K562 (cell line): ENCODE data around the gene DNAH3. TPM values are rescaled to one million over a fixed set of nuclear protein-coding genes. Genes with fewer than 3 reads are reported as not detected.

ENCODE experiments used
- ARID2 ChIP-seq: fragments of 450-650 bp; IDR thresholded peaks from 2 replicates; pipeline ENCODE4 v1.6.1; 2017; ENCODE audit warnings: antibody characterized with exemption, mild to moderate bottlenecking
- CHD2 ChIP-seq: IDR thresholded peaks from 2 replicates; pipeline ENCODE4 v1.6.1; 2011; ENCODE audit warnings: low read depth, low read length
- ELF4 ChIP-seq: fragments of 450-650 bp; formaldehyde crosslinking; IDR thresholded peaks from 2 replicates; pipeline ENCODE4 v1.4.0; 2022; ENCODE audit warnings: missing genetic modification characterization
- FIP1L1 ChIP-seq: fragments of 200-400 bp; formaldehyde crosslinking; IDR thresholded peaks from 2 replicates; pipeline ENCODE4 v1.6.1; 2018; ENCODE audit warnings: mild to moderate bottlenecking, low read depth, low read length; ENCODE audit not compliant: poor library complexity, severe bottlenecking
- FOXA1 ChIP-seq: fragments of 450-650 bp; IDR thresholded peaks from 2 replicates; pipeline ENCODE4 v1.6.1; 2016; ENCODE audit warnings: mild to moderate bottlenecking, borderline replicate concordance
- FOXP1 ChIP-seq: sonication (generic); formaldehyde crosslinking; IDR thresholded peaks from 2 replicates; pipeline ENCODE4 v1.8.0; 2022; ENCODE audit warnings: mild to moderate bottlenecking, missing genetic modification reagents
- KLF10 ChIP-seq: fragments of 250-450 bp; sonication (Bioruptor Pico); IDR thresholded peaks from 2 replicates; pipeline ENCODE4 v1.6.1; 2021; ENCODE audit warnings: matching md5 sums
- NFXL1 ChIP-seq: fragments of 450-650 bp; formaldehyde crosslinking; IDR thresholded peaks from 2 replicates; pipeline ENCODE4 v1.4.0; 2021; ENCODE audit warnings: mild to moderate bottlenecking
- NR4A1 ChIP-seq, 2 experiments: fragments of 250-450 bp in 1 of 2; fragments of 450-650 bp in 1 of 2; sonication (Bioruptor Pico) in 1 of 2; IDR thresholded peaks; 2 replicates each; pipeline versions ENCODE4 v1.4.0 to v1.6.1; 2016 to 2020; ENCODE audit warnings: mild to moderate bottlenecking in 2 of 2, missing compliant biosample characterization in 1 of 2, missing genetic modification characterization in 1 of 2, moderate library complexity in 1 of 2
- PCBP2 ChIP-seq: fragments of 200-400 bp; formaldehyde crosslinking; IDR thresholded peaks from 2 replicates; pipeline ENCODE4 v1.6.1; 2018; ENCODE audit warnings: low read length, low read depth, mild to moderate bottlenecking, moderate library complexity; ENCODE audit not compliant: poor library complexity, severe bottlenecking
- PTRF ChIP-seq: fragments of 450-650 bp; IDR thresholded peaks from 2 replicates; pipeline ENCODE4 v1.6.1; 2016; ENCODE audit warnings: mild to moderate bottlenecking, missing genetic modification characterization, missing compliant biosample characterization
- RBM14 ChIP-seq: fragments of 200-400 bp; formaldehyde crosslinking; IDR thresholded peaks from 2 replicates; pipeline ENCODE4 v1.6.1; 2018; ENCODE audit warnings: low read depth, mild to moderate bottlenecking, low read length, moderate library complexity, borderline replicate concordance; ENCODE audit not compliant: insufficient read depth
- RHOXF2B ChIP-seq: fragments of 250-450 bp; sonication (Bioruptor Pico); conservative IDR thresholded peaks from 2 replicates; pipeline ENCODE4 v1.5.1; 2021
- SAP30 ChIP-seq: fragments of 200-600 bp; sonication (generic); IDR thresholded peaks from 2 replicates; pipeline ENCODE4 v1.6.1; 2012; ENCODE audit warnings: borderline replicate concordance, low read depth, mild to moderate bottlenecking, moderate library complexity, low read length, control low read depth, inconsistent platforms; ENCODE audit not compliant: insufficient read depth, poor library complexity, severe bottlenecking
- SETDB1 ChIP-seq: IDR thresholded peaks from one replicate; pipeline ENCODE4 v1.6.1; 2012; ENCODE audit warnings: low read length, control low read depth, inconsistent platforms
- TGIF2 ChIP-seq: sonication (generic); formaldehyde crosslinking; IDR thresholded peaks from 2 replicates; pipeline ENCODE4 v1.8.1; 2022; ENCODE audit warnings: mild to moderate bottlenecking, missing genetic modification reagents, moderate library complexity
- ZNF124 ChIP-seq: sonication (generic); formaldehyde crosslinking; IDR thresholded peaks from 2 replicates; pipeline ENCODE4 v1.8.1; 2022; ENCODE audit warnings: missing genetic modification reagents
- ZNF133 ChIP-seq: fragments of 250-450 bp; sonication (Bioruptor Pico); IDR thresholded peaks from 2 replicates; pipeline ENCODE4 v1.4.0; 2020; ENCODE audit warnings: mild to moderate bottlenecking
- ZNF239 ChIP-seq: fragments of 250-450 bp; sonication (Bioruptor Pico); IDR thresholded peaks from 2 replicates; pipeline ENCODE4 v1.4.0; 2020; ENCODE audit warnings: mild to moderate bottlenecking
- ZNF282 ChIP-seq: sonication (generic); formaldehyde crosslinking; IDR thresholded peaks from 2 replicates; pipeline ENCODE4 v1.8.1; 2023; ENCODE audit warnings: missing genetic modification reagents
- ZNF589 ChIP-seq: fragments of 200-800 bp; sonication (Bioruptor generic); IDR thresholded peaks from 2 replicates; pipeline ENCODE4 v1.6.1; 2016; ENCODE audit warnings: low read depth, missing genetic modification characterization, missing compliant biosample characterization
- ZNF699 ChIP-seq: fragments of 250-450 bp; sonication (Bioruptor Pico); IDR thresholded peaks from 2 replicates; pipeline ENCODE4 v1.8.0; 2021; ENCODE audit warnings: mild to moderate bottlenecking, moderate library complexity; ENCODE audit not compliant: insufficient replicate concordance
- ZNF766 ChIP-seq: fragments of 200-800 bp; sonication (Bioruptor generic); conservative IDR thresholded peaks from 2 replicates; pipeline ENCODE4 v1.6.1; 2016; ENCODE audit warnings: missing genetic modification characterization, missing compliant biosample characterization
- polyA plus RNA-seq, 8 experiments: library from polyadenylated mRNA; depleted of rRNA in 4 of 8; stranded (reverse) in 5 of 8; unstranded in 3 of 8; fragments of >200 nt; fragmentation: Nextera tagmentation in 2 of 8; fragmentation: Illumina TruSeq in 1 of 8; extraction: Ambion mirVana in 2 of 8; extraction: Trizol in 1 of 8; gene quantifications; 2 replicates each; pipeline versions ENCODE4 v1.2.1 to v1.2.3, GENCODE V29; 2011 to 2014; ENCODE audit warnings: inconsistent platforms in 1 of 8, missing spikeins in 1 of 8
- total RNA-seq, 7 experiments: library from RNA; depleted of rRNA in 6 of 7; stranded (reverse); fragments of >200 nt in 6 of 7; fragmentation: Illumina TruSeq in 2 of 7; extraction: Trizol in 2 of 7; gene quantifications; 2 replicates each; pipeline versions ENCODE4 v1.2.1 to v1.2.3, GENCODE V29; 2011 to 2021; ENCODE audit warnings: low replicate concordance in 1 of 7
- TF ChIP-seq, protein P1 (sequence below): fragments of 450-650 bp; formaldehyde crosslinking; conservative IDR thresholded peaks from 2 replicates; pipeline ENCODE4 v1.4.0; 2022; ENCODE audit warnings: mild to moderate bottlenecking, missing genetic modification characterization
- TF ChIP-seq, protein P2 (sequence below): sonication (generic); formaldehyde crosslinking; IDR thresholded peaks from 2 replicates; pipeline ENCODE4 v1.8.0; 2023; ENCODE audit warnings: mild to moderate bottlenecking, missing genetic modification reagents
- TF ChIP-seq, protein P3 (sequence below): sonication (generic); IDR thresholded peaks from 2 replicates; pipeline ENCODE4 v1.6.1; 2016

DNAH3 gene
- total and polyA plus RNA-seq, 9 of the 15 experiments (the other 6 are each of a cell fraction or from before 2014, with no cell fraction given), result 0.32 to 0.84 (median 0.44) TPM

DNA sequence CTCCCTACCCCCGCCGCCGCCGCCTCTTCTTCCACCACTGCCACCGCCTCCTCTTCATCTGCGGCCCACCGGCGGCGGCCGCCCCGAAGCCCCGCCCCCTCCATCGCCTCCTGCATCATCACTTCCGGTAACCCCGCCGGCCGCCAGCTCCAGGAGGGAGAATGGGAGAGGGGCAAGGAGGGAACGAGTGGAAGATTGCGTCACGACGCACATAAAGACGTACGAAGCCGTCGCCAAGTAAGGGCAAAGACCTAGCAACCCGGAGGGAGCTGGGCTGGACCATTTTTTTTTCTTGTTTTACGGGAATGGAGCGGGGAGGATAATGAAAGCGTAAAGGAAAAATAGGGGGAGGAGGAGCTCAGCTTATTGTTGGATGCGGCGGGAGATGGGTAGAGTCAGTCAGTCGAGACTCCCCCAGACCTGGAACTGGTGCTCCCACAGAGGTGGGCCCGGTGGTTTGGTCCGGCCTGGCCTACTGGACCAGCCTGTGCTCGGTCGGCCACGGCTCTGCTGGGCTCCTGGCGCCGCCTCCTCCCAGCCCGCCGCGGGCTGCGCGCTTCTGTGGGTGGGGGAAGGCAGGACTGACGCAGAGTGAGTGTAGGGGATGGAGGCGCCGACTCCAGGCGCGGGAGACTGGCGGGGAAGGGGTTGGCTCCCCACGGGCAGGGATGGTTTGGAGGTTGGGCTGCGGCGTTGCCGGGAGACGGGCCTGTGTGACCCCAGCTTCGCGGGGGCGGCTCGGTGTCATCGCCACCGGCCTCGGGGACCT, 250.2 kb downstream of the DNAH3 start, which contains the start of the genes DCUN1D3 and LYRM1 (continued):
- TF ChIP-seq RHOXF2B, result no peak
- no peak for TF ChIP-seq ZNF589
- no peak for TF ChIP-seq ZNF124 (CRISPR knock-in tag)
- TF ChIP-seq, protein P1, sequence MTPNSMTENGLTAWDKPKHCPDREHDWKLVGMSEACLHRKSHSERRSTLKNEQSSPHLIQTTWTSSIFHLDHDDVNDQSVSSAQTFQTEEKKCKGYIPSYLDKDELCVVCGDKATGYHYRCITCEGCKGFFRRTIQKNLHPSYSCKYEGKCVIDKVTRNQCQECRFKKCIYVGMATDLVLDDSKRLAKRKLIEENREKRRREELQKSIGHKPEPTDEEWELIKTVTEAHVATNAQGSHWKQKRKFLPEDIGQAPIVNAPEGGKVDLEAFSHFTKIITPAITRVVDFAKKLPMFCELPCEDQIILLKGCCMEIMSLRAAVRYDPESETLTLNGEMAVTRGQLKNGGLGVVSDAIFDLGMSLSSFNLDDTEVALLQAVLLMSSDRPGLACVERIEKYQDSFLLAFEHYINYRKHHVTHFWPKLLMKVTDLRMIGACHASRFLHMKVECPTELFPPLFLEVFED (CRISPR knock-in tag), result no peak; the same call in 1 of the 2 replicates
- no peak for TF ChIP-seq FIP1L1
- no peak for TF ChIP-seq SAP30
- TF ChIP-seq NR4A1 (CRISPR knock-in tag; IDR thresholded peaks at IDR 0.05), result no peak
- TF ChIP-seq NR4A1 (tag; IDR thresholded peaks at IDR 0.05), result no peak
- no peak for TF ChIP-seq SETDB1
- TF ChIP-seq, protein P2, sequence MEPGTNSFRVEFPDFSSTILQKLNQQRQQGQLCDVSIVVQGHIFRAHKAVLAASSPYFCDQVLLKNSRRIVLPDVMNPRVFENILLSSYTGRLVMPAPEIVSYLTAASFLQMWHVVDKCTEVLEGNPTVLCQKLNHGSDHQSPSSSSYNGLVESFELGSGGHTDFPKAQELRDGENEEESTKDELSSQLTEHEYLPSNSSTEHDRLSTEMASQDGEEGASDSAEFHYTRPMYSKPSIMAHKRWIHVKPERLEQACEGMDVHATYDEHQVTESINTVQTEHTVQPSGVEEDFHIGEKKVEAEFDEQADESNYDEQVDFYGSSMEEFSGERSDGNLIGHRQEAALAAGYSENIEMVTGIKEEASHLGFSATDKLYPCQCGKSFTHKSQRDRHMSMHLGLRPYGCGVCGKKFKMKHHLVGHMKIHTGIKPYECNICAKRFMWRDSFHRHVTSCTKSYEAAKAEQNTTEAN (CRISPR knock-in tag), result no peak
- TF ChIP-seq KLF10 (CRISPR knock-in tag), result no peak
- TF ChIP-seq RBM14, result no peak
- peak; percentile 35; the same call in 1 of the 2 replicates for TF ChIP-seq ZNF766 (CRISPR knock-in tag)
- 0 out of 2 replicates have a peak, but pooled peaks have one; percentile 44 for TF ChIP-seq ELF4 (CRISPR knock-in tag)
- TF ChIP-seq TGIF2, result no peak
- TF ChIP-seq ZNF239 (CRISPR knock-in tag), result no peak
- TF ChIP-seq PCBP2, result no peak
- no peak for TF ChIP-seq FOXP1 (CRISPR knock-in tag)
- TF ChIP-seq CHD2, result no peak
- no peak for TF ChIP-seq PTRF
- TF ChIP-seq, protein P3, sequence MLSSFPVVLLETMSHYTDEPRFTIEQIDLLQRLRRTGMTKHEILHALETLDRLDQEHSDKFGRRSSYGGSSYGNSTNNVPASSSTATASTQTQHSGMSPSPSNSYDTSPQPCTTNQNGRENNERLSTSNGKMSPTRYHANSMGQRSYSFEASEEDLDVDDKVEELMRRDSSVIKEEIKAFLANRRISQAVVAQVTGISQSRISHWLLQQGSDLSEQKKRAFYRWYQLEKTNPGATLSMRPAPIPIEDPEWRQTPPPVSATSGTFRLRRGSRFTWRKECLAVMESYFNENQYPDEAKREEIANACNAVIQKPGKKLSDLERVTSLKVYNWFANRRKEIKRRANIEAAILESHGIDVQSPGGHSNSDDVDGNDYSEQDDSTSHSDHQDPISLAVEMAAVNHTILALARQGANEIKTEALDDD, result no peak
- TF ChIP-seq ZNF699 (CRISPR knock-in tag), result no peak
- TF ChIP-seq ZNF282, result no peak
- no peak for TF ChIP-seq ARID2
- no peak for TF ChIP-seq NFXL1
- TF ChIP-seq FOXA1, result no peak
- no peak for TF ChIP-seq ZNF133 (CRISPR knock-in tag)
